Ishikawa (cell line): ENCODE measurements around the gene ANKRD24.

Experiments
- FOXM1 ChIP-seq: IDR thresholded peaks from 2 replicates; pipeline ENCODE4 v1.6.1; 2012; ENCODE audit warnings: low read depth, borderline replicate concordance
- NFIC ChIP-seq: IDR thresholded peaks from 2 replicates; pipeline ENCODE4 v1.6.1; 2012

DNA sequence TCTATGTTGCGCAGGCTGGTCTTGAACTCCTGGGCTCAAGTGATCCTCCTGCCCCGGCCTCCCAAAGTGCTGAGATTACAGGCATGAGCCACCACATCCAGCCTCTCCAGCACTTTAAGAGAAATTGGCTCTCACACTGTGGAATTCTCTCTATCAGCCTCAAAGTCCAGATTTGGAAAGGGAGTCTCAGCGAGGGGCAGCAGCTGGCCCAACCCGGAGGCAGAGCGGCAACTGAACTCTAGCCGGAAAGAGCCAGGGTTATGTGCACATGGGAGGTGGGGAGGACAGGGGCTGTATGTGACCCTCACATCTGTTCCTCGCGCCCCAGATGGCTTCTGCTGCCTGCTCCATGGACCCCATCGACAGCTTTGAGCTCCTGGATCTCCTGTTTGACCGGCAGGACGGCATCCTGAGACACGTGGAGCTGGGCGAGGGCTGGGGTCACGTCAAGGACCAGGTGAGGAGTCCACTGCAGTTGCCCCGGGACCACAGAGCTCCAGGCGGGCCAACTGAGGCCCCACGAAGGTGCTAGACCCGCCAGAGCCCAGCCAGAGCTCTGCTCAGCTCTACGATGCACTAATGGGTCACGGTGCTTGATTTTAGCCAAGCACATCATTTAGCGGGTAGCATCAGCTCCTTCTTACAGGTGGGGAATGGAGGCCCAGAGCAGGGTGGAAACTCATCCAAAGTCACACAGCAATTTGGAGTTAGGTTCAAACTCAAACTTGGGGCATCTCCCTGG lies 27.7 kb upstream of the ANKRD24 start:
- TF ChIP-seq NFIC: no peak
- TF ChIP-seq FOXM1: no peak
